ENCODE results near the gene PLD5. TPM values are rescaled to one million over a fixed set of nuclear protein-coding genes. Genes with fewer than 3 reads are reported as not detected.

The PLD5 gene
- total and polyA plus RNA-seq, 8 donors = 0.04 to 0.71 (median 0.24) TPM; not detected in 2

DNA sequence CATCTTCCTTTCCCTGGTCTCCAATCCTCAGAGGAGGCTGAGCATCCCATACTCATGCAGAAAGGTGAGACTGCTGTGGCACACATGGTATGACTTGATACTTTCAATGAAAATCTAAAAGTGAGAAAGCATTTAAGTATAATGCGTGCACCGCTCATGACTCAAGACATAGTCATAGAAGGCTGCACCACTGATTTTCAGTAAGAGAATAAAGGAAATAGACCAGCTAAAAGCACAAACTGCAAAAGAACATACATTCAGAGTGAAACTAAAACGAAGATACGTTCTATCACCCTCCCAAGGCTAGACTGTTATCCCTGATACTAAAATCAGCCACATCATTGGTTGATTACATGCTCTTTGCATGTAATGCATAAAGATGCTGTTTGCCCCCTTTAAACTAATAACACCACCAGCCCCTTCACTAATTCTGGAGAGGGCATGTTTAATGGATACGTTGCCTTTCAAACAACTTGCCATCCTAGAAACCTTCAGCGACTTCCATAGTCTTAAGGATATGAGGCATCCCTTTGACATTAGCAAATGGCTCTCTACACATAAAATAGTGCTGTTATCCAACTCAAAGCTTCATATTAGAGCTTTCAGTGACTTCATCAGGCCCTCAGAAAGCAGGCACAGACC, 2.1 kb downstream of the PLD5 start:
- intact Hi-C loops (cut with DNase I) = no loop called here
- no peaks in the 10 kb centered on the region for H3K9me3 ChIP-seq
- ATAC-seq (no peak), FAIRE-seq (no peak), DNase-seq (no peak)
- peaks cover 0 to 3% (median 0%) of the 10 kb centered on the region in 3 donors for H3K4me1 ChIP-seq
- TF ChIP-seq, protein P1, sequence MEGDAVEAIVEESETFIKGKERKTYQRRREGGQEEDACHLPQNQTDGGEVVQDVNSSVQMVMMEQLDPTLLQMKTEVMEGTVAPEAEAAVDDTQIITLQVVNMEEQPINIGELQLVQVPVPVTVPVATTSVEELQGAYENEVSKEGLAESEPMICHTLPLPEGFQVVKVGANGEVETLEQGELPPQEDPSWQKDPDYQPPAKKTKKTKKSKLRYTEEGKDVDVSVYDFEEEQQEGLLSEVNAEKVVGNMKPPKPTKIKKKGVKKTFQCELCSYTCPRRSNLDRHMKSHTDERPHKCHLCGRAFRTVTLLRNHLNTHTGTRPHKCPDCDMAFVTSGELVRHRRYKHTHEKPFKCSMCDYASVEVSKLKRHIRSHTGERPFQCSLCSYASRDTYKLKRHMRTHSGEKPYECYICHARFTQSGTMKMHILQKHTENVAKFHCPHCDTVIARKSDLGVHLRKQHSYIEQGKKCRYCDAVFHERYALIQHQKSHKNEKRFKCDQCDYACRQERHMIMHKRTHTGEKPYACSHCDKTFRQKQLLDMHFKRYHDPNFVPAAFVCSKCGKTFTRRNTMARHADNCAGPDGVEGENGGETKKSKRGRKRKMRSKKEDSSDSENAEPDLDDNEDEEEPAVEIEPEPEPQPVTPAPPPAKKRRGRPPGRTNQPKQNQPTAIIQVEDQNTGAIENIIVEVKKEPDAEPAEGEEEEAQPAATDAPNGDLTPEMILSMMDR (IDR thresholded peaks at IDR 0.05) = no peak
- 49 to 51% methylated on average over 6 of the region's 6 CpGs for WGBS, 2 donors
- H3K27ac ChIP-seq = no peak overlapping the region
- peaks cover 0 to 15% (median 2%) of the 10 kb centered on the region in 4 donors for H3K27me3 ChIP-seq
- H3K36me3 ChIP-seq = no peaks in the 10 kb centered on the region
- H3K4me3 ChIP-seq = no peak overlapping the region

DNA sequence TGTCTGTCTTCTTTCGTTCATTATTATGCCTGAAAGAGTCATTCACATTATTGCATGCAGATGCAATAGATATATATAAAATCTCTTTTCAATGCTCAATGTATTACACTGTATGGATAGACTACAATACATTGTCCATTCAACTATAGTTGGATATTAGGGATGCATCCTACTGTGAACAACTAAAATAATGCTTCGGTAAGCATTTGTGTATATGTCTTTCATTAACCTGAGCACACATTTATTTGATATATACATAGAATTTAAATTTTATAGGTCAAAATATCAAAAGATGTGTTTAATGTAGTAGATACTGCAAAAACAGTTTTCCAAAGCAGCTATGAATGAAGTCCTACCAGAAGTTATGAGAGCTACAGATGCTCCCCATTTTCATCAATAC, 8.9 kb downstream of the PLD5 start:
- no peak for DNase-seq
- Histone ChIP-seq H3K4me3 (no peak overlapping the region), H3K27me3 (no peaks in the 10 kb centered on the region), H3K4me1 (no peaks in the 10 kb centered on the region), H3K27ac (no peak overlapping the region), H3K9me3 (no peaks in the 10 kb centered on the region), H3K36me3 (no peaks in the 10 kb centered on the region)
- FAIRE-seq = no peak
- WGBS, 2 donors = 23 to 38% methylated on average over 2 of the region's 2 CpGs
- TF ChIP-seq, protein P1 (IDR thresholded peaks at IDR 0.05) = no peak
- intact Hi-C loops (cut with DNase I) = no loop called here
- ATAC-seq = no peak

DNA sequence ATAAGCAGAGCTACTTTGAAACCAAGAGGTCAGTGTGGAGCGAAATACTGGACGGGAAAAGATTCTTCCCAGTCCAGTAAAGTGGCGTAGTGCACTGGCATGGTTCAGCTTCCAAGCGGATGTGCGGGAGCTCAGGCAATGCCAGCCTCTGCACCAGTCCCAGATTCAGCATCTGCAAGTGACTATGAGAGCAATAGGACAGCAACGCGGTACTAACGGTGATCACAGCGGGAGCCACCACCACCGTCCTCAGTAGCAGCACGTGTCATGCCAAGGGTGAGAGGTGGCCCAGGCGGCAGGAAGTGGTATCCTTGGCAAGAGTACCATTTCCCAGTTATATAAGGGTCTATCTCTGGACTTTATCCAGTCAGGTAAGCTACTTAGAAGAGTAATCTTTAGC, 17.8 kb downstream of the PLD5 start:
- Histone ChIP-seq H3K9me3 (no peaks in the 10 kb centered on the region), H3K36me3 (no peaks in the 10 kb centered on the region), H3K27me3 (no peaks in the 10 kb centered on the region), H3K27ac (no peak overlapping the region), H3K4me1 (no peaks in the 10 kb centered on the region), H3K4me3 (no peak overlapping the region)
- DNase-seq = no peak
- intact Hi-C loops (cut with DNase I) = no loop called here
- ATAC-seq = no peak
- FAIRE-seq = no peak
- 80 to 84% methylated on average over 12 of the region's 12 CpGs for WGBS, 2 donors
- TF ChIP-seq, protein P1 (IDR thresholded peaks at IDR 0.05) = no peak

DNA sequence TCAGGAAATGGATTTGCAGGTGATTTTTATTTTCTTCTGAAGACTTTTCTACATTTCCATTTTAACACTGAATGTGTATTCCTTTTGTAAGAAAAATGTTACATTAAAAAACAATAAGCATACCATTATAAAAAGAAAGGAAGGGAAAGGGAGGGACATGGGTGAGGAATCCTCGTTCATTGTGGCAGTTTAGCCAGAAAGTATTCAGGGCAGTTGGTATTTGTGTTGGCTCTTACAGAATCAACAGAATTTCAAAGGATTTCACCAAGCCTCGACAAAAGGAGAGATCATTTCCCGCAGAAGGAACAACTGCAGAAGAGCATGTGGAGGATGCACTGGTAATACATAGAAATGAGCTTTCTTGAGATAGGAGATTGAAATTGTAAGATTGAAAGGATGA, 35.0 kb downstream of the PLD5 start:
- Histone ChIP-seq H3K27me3 (no peaks in the 10 kb centered on the region), H3K4me3 (no peak overlapping the region), H3K27ac (no peak overlapping the region), H3K36me3 (no peaks in the 10 kb centered on the region), H3K9me3 (no peaks in the 10 kb centered on the region), H3K4me1 (no peaks in the 10 kb centered on the region)
- FAIRE-seq (no peak), DNase-seq (no peak), ATAC-seq (no peak)
- 27 to 37% methylated on average over 3 of the region's 3 CpGs for WGBS, 2 donors
- intact Hi-C loops (cut with DNase I) = no loop called here
- TF ChIP-seq, protein P1 (IDR thresholded peaks at IDR 0.05) = no peak

DNA sequence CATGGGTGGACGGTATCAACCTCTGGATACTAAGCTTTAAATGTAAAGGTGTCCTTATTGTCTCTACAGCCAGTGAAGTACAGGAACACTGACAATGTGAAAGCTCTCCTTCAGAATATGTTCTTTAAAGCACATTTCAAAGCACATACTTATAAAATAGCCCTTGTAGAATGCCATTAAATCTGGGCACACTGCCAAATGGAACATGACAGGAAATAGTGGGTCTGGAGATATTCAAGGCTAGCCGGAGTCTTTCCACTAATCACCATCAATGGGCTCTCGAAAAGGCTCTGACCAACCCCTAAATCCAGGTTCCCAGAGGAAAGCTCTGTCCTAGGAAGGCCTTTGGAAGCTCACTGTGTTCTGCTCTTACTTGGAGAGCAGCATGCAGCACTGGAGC, 46.6 kb downstream of the PLD5 start:
- FAIRE-seq = no peak
- no peaks in the 10 kb centered on the region for H3K36me3 ChIP-seq
- TF ChIP-seq, protein P1 (IDR thresholded peaks at IDR 0.05) = no peak
- H3K27me3 ChIP-seq = no peaks in the 10 kb centered on the region
- 25 to 30% methylated on average over 3 of the region's 3 CpGs for WGBS, 2 donors
- no peak overlapping the region for H3K4me3 ChIP-seq
- intact Hi-C loops (cut with DNase I) = no loop called here
- DNase-seq = no peak
- no peaks in the 10 kb centered on the region for H3K9me3 ChIP-seq
- ATAC-seq = no peak
- H3K27ac ChIP-seq = no peak overlapping the region
- no peaks in the 10 kb centered on the region for H3K4me1 ChIP-seq
